NCI-H2196 (cell line): ENCODE data around the gene CLDN20.
"Not testable (repeated sequence)": the region's sequence is repeated elsewhere in the genome, so short reads cannot be mapped to it uniquely, and the experiment has no call there.

ENCODE experiments used
- DNase-seq: peaks from one replicate; lab custom pipeline; 2025; ENCODE audit not compliant: unreplicated experiment; lab: John Stamatoyannopoulos, UW

Gene CLDN20

GRCh38 chr6:155268088-155268867, 4.5 kb downstream of the CLDN20 start:
- not testable (repeated sequence) for DNase-seq

- no peak for DNase-seq
Observed at GRCh38 chr6:155269765-155270164, 6.0 kb downstream of the CLDN20 start.

GRCh38 chr6:155270561-155271091, 6.8 kb downstream of the CLDN20 start:
- no peak for DNase-seq

GRCh38 chr6:155271145-155271544, 7.3 kb downstream of the CLDN20 start:
- DNase-seq = no peak

- no peak for DNase-seq
Observed at GRCh38 chr6:155272353-155273232, 8.8 kb downstream of the CLDN20 start.

GRCh38 chr6:155273431-155273830, 9.6 kb downstream of the CLDN20 start:
- no peak for DNase-seq

- DNase-seq = no peak
Observed at GRCh38 chr6:155274106-155274505, 10.3 kb downstream of the CLDN20 start.

GRCh38 chr6:155274533-155274932, 10.7 kb downstream of the CLDN20 start:
- no peak for DNase-seq

- DNase-seq = no peak
Observed at GRCh38 chr6:155275808-155276480, 12.1 kb downstream of the CLDN20 start.

GRCh38 chr6:155276638-155277037, 12.8 kb downstream of the CLDN20 start:
- DNase-seq = no peak

- no peak for DNase-seq
Observed at GRCh38 chr6:155278319-155279049, 14.7 kb downstream of the CLDN20 start.

GRCh38 chr6:155284775-155285174, 21.0 kb downstream of the CLDN20 start:
- DNase-seq = no peak

- DNase-seq = no peak
Observed at GRCh38 chr6:155287762-155288161, 23.9 kb downstream of the CLDN20 start.

- DNase-seq = no peak
Observed at GRCh38 chr6:155290491-155290890, 26.7 kb downstream of the CLDN20 start.

- no peak for DNase-seq
Observed at GRCh38 chr6:155291291-155291690, 27.5 kb downstream of the CLDN20 start.

- no peak for DNase-seq
Observed at GRCh38 chr6:155292711-155293110, 28.9 kb downstream of the CLDN20 start.

- no peak for DNase-seq
Observed at GRCh38 chr6:155297669-155298068, 33.9 kb downstream of the CLDN20 start.

- no peak for DNase-seq
Observed at GRCh38 chr6:155301867-155302266, 38.1 kb downstream of the CLDN20 start.

- DNase-seq = no peak
Observed at GRCh38 chr6:155303361-155303870, 39.6 kb downstream of the CLDN20 start.

GRCh38 chr6:155306958-155307357, 43.1 kb downstream of the CLDN20 start:
- no peak for DNase-seq
